GM23338 (cell line): ENCODE measurements around the gene SPAG16. TPM values are rescaled to one million over a fixed set of nuclear protein-coding genes. Genes with fewer than 3 reads are reported as not detected.

ENCODE experiments used
- ATAC-seq: fragments of 200-7000 bp; cut with Tn5 transposase; 3 replicates; pipeline ENCODE4 v1.9.1; 2020
- DNase-seq: peaks from one replicate; pipeline ENCODE4 v3.0.0-alpha.2; 2015; ENCODE audit warnings: low spot score
- H2AFZ ChIP-seq: fragments of 200-600 bp; sonication (generic); 2 replicates; pipeline ENCODE4 v1.8.0; 2016; ENCODE audit warnings: antibody characterized with exemption, mild to moderate bottlenecking, moderate library complexity
- H3F3A ChIP-seq: fragments of 200-600 bp; sonication (generic); replicated peaks from 2 replicates; pipeline ENCODE4 v1.8.0; 2017; ENCODE audit warnings: antibody characterized with exemption, mixed run types, low read depth
- H3K27ac ChIP-seq: fragments of 200-600 bp; sonication (generic); 2 replicates; pipeline ENCODE4 v1.6.1; 2016; ENCODE audit warnings: low read depth
- H3K27me3 ChIP-seq: fragments of 200-600 bp; sonication (generic); 2 replicates; pipeline ENCODE4 v1.8.0; 2016; ENCODE audit warnings: mild to moderate bottlenecking, mixed run types, moderate library complexity; ENCODE audit not compliant: insufficient read depth
- H3K36me3 ChIP-seq: fragments of 200-600 bp; sonication (generic); 2 replicates; pipeline ENCODE4 v1.8.0; 2016; ENCODE audit warnings: mild to moderate bottlenecking; ENCODE audit not compliant: insufficient read depth
- H3K4me1 ChIP-seq: fragments of 200-600 bp; sonication (generic); 2 replicates; pipeline ENCODE4 v1.8.0; 2016; ENCODE audit warnings: mild to moderate bottlenecking, moderate library complexity; ENCODE audit not compliant: insufficient read depth
- H3K4me2 ChIP-seq: fragments of 200-600 bp; sonication (generic); 2 replicates; pipeline ENCODE4 v1.7.1; 2017; ENCODE audit warnings: mixed run types
- H3K4me3 ChIP-seq: fragments of 200-600 bp; sonication (generic); 2 replicates; pipeline ENCODE4 v1.6.1; 2016; ENCODE audit warnings: mixed run types
- H3K79me2 ChIP-seq: fragments of 200-600 bp; sonication (generic); replicated peaks from 2 replicates; pipeline ENCODE4 v1.8.0; 2017; ENCODE audit warnings: mild to moderate bottlenecking; ENCODE audit not compliant: insufficient read depth
- H3K9me2 ChIP-seq: fragments of 200-600 bp; sonication (generic); 2 replicates; pipeline ENCODE4 v1.8.0; 2017; ENCODE audit not compliant: insufficient read depth
- H4K20me1 ChIP-seq: fragments of 200-600 bp; sonication (generic); replicated peaks from 2 replicates; pipeline ENCODE4 v1.8.0; 2017; ENCODE audit warnings: mild to moderate bottlenecking; ENCODE audit not compliant: insufficient read depth
- H3K27ac Mint-ChIP-seq: 2 replicates; pipeline ENCODE4 v1.8.0; 2020; ENCODE audit warnings: inconsistent platforms, mild to moderate bottlenecking, moderate library complexity, mixed read lengths
- H3K27me3 Mint-ChIP-seq: 3 replicates; pipeline ENCODE4 v1.8.0; 2022; ENCODE audit warnings: low read depth, mild to moderate bottlenecking, moderate library complexity, mixed read lengths, inconsistent platforms; ENCODE audit not compliant: insufficient read depth, poor library complexity
- H3K36me3 Mint-ChIP-seq: 3 replicates; pipeline ENCODE4 v1.8.0; 2021; ENCODE audit warnings: low read depth, mild to moderate bottlenecking, inconsistent platforms, moderate library complexity, mixed read lengths
- H3K4me1 Mint-ChIP-seq: 3 replicates; pipeline ENCODE4 v1.8.0; 2020; ENCODE audit warnings: mild to moderate bottlenecking, inconsistent platforms, mixed read lengths
- H3K4me3 Mint-ChIP-seq: 3 replicates; pipeline ENCODE4 v1.8.0; 2021; ENCODE audit warnings: moderate library complexity, mild to moderate bottlenecking, inconsistent platforms, mixed read lengths
- H3K9me3 Mint-ChIP-seq: 3 replicates; pipeline ENCODE4 v1.8.0; 2020; ENCODE audit warnings: moderate library complexity, mild to moderate bottlenecking, inconsistent platforms, mixed read lengths
- CREB1 ChIP-seq: fragments of 250-450 bp; sonication (Bioruptor Pico); IDR thresholded peaks from 2 replicates; pipeline ENCODE4 v1.5.0; 2020; ENCODE audit warnings: low read depth, mild to moderate bottlenecking, moderate library complexity
- EZH2 ChIP-seq: fragments of 200-600 bp; sonication (generic); IDR thresholded peaks from one replicate; pipeline ENCODE4 v1.8.0; 2017; ENCODE audit warnings: antibody characterized with exemption, mild to moderate bottlenecking, low read depth; ENCODE audit not compliant: unreplicated experiment
- EZH2phosphoT487 ChIP-seq: fragments of 200-600 bp; sonication (generic); IDR thresholded peaks from one replicate; pipeline ENCODE4 v1.8.1; 2018; ENCODE audit warnings: antibody characterized with exemption; ENCODE audit not compliant: unreplicated experiment
- JUNB ChIP-seq: IDR thresholded peaks from one replicate; pipeline ENCODE4 v1.6.1; 2016; ENCODE audit warnings: antibody characterized with exemption; ENCODE audit not compliant: unreplicated experiment
- POLR2AphosphoS5 ChIP-seq: IDR thresholded peaks from 2 replicates; pipeline ENCODE4 v1.6.1; 2016; ENCODE audit warnings: antibody characterized with exemption, low read depth
- ZNF114 ChIP-seq: fragments of 250-450 bp; sonication (Bioruptor Pico); IDR thresholded peaks from 2 replicates; pipeline ENCODE4 v1.5.0; 2020; ENCODE audit warnings: mild to moderate bottlenecking, moderate library complexity
- ZNF331 ChIP-seq: fragments of 250-450 bp; sonication (Bioruptor Pico); IDR thresholded peaks from 2 replicates; pipeline ENCODE4 v1.5.0; 2020; ENCODE audit warnings: low read depth, mild to moderate bottlenecking, moderate library complexity
- polyA plus RNA-seq: library from polyadenylated mRNA; unstranded; fragments of >200 nt; fragmentation: Nextera tagmentation; extraction: Ambion mirVana; gene quantifications from 2 replicates; pipeline ENCODE4 v1.2.1, GENCODE V29; 2016
- total RNA-seq: library from RNA; depleted of rRNA; stranded (reverse); fragments of >200 nt; shearing (Covaris generic); gene quantifications from 2 replicates; pipeline ENCODE4 v1.2.3, GENCODE V29; 2014
- TF ChIP-seq, protein P1 (sequence below), 2 experiments: fragments of 200-600 bp in 1 of 2; sonication (generic) in 1 of 2; conservative IDR thresholded peaks; 2 replicates each; pipeline versions ENCODE4 v1.5.1 to v1.6.1; 2016 to 2017; ENCODE audit warnings: antibody characterized with exemption in 2 of 2, low read depth in 2 of 2, mild to moderate bottlenecking in 2 of 2, moderate library complexity in 1 of 2
- TF ChIP-seq, protein P2 (sequence below): IDR thresholded peaks from one replicate; pipeline ENCODE4 v1.6.1; 2018; ENCODE audit warnings: antibody characterized with exemption; ENCODE audit not compliant: unreplicated experiment
- TF ChIP-seq, protein P3 (sequence below): fragments of 250-450 bp; sonication (Bioruptor Pico); IDR thresholded peaks from 2 replicates; pipeline ENCODE4 v1.5.0; 2020; ENCODE audit warnings: mild to moderate bottlenecking, moderate library complexity

The SPAG16 gene
- total and polyA plus RNA-seq, 2 experiments from 2014 or later = 19.7 to 47.8 TPM

DNA sequence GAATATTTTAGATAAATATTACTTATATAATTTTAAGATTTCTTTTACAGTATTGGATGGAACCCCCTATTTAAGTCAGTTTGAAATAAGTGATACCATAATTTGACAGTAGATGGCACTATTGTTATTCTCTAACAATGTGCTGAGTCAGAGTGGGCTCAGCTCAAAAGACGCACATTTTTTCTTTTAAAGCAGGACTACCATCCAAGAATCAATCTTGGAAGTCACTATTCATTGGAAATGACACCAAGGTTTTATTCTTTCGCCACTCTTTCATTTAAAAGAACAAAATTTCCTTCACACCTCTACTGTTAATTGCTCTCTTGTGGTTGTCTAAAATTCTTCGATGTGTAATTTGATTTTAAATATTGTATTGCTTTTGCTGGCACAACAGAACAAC, 32.6 kb upstream of the SPAG16 start:
- Mint-ChIP-seq H3K4me3 (no peak overlapping the region), H3K4me1 (peaks cover 10% of the 10 kb centered on the region; the same call in 2 of the 3 replicates), H3K27me3 (no peaks in the 10 kb centered on the region), H3K36me3 (no peaks in the 10 kb centered on the region), H3K9me3 (no peaks in the 10 kb centered on the region), H3K27ac (peak overlapping the region; percentile 95)
- H3K27me3 ChIP-seq = no peaks in the 10 kb centered on the region
- H3K27ac ChIP-seq = no peak overlapping the region
- no peaks in the 10 kb centered on the region for H3F3A ChIP-seq
- no peaks in the 10 kb centered on the region for H3K9me2 ChIP-seq
- H3K79me2 ChIP-seq = no peaks in the 10 kb centered on the region
- no peaks in the 10 kb centered on the region for H4K20me1 ChIP-seq
- TF ChIP-seq, protein P1, sequence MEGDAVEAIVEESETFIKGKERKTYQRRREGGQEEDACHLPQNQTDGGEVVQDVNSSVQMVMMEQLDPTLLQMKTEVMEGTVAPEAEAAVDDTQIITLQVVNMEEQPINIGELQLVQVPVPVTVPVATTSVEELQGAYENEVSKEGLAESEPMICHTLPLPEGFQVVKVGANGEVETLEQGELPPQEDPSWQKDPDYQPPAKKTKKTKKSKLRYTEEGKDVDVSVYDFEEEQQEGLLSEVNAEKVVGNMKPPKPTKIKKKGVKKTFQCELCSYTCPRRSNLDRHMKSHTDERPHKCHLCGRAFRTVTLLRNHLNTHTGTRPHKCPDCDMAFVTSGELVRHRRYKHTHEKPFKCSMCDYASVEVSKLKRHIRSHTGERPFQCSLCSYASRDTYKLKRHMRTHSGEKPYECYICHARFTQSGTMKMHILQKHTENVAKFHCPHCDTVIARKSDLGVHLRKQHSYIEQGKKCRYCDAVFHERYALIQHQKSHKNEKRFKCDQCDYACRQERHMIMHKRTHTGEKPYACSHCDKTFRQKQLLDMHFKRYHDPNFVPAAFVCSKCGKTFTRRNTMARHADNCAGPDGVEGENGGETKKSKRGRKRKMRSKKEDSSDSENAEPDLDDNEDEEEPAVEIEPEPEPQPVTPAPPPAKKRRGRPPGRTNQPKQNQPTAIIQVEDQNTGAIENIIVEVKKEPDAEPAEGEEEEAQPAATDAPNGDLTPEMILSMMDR (conservative IDR thresholded peaks at IDR 0.05; ENCODE audit: low read depth in 2 of 2) = peak; percentile 70 to 75
- TF ChIP-seq ZNF331 (CRISPR knock-in tag) = no peak
- TF ChIP-seq, protein P2, sequence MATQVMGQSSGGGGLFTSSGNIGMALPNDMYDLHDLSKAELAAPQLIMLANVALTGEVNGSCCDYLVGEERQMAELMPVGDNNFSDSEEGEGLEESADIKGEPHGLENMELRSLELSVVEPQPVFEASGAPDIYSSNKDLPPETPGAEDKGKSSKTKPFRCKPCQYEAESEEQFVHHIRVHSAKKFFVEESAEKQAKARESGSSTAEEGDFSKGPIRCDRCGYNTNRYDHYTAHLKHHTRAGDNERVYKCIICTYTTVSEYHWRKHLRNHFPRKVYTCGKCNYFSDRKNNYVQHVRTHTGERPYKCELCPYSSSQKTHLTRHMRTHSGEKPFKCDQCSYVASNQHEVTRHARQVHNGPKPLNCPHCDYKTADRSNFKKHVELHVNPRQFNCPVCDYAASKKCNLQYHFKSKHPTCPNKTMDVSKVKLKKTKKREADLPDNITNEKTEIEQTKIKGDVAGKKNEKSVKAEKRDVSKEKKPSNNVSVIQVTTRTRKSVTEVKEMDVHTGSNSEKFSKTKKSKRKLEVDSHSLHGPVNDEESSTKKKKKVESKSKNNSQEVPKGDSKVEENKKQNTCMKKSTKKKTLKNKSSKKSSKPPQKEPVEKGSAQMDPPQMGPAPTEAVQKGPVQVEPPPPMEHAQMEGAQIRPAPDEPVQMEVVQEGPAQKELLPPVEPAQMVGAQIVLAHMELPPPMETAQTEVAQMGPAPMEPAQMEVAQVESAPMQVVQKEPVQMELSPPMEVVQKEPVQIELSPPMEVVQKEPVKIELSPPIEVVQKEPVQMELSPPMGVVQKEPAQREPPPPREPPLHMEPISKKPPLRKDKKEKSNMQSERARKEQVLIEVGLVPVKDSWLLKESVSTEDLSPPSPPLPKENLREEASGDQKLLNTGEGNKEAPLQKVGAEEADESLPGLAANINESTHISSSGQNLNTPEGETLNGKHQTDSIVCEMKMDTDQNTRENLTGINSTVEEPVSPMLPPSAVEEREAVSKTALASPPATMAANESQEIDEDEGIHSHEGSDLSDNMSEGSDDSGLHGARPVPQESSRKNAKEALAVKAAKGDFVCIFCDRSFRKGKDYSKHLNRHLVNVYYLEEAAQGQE = no peak
- TF ChIP-seq EZH2phosphoT487 = no peak
- TF ChIP-seq ZNF114 (CRISPR knock-in tag) = no peak
- TF ChIP-seq CREB1 (CRISPR knock-in tag) = no peak
- TF ChIP-seq POLR2AphosphoS5 = no peak
- ATAC-seq (peak; percentile 72), DNase-seq (peak; percentile 85)
- H3K4me3 ChIP-seq = no peak overlapping the region
- H3K36me3 ChIP-seq = no peaks in the 10 kb centered on the region
- H2AFZ ChIP-seq = no peak overlapping the region; the same call in 1 of the 2 replicates
- no peak overlapping the region for H3K4me2 ChIP-seq
- peaks cover 8% of the 10 kb centered on the region for H3K4me1 ChIP-seq

DNA sequence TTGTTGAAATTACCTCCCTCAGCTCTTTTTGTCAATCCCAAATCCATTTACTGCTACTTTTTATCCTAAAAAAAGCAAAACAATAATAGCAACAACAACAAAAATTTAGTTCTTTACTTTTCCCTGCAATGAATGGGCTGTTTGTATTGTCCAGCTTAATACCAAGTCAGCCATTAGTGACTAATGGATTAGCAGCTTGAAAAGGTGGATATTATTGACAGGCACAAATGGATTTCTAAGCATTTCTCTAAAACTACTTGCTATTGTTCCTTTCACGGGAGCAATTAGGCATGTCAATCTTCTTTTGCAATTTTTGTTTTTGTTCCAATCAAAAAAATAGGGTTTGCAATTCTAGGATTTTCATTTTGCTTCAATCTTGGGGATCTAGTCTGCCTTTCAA, 32.1 kb upstream of the SPAG16 start:
- ATAC-seq = no peak
- no peaks in the 10 kb centered on the region for H3K27me3 Mint-ChIP-seq
- H3K9me3 Mint-ChIP-seq = no peaks in the 10 kb centered on the region
- peaks cover 8% of the 10 kb centered on the region for H3K4me1 ChIP-seq
- H3F3A ChIP-seq = no peaks in the 10 kb centered on the region
- H3K27me3 ChIP-seq = no peaks in the 10 kb centered on the region
- DNase-seq = no peak
- H3K36me3 Mint-ChIP-seq = no peaks in the 10 kb centered on the region
- no peaks in the 10 kb centered on the region for H3K36me3 ChIP-seq
- no peak overlapping the region for H3K4me3 ChIP-seq
- no peaks in the 10 kb centered on the region for H3K9me2 ChIP-seq
- no peaks in the 10 kb centered on the region for H4K20me1 ChIP-seq
- no peaks in the 10 kb centered on the region for H3K79me2 ChIP-seq
- peaks cover 10% of the 10 kb centered on the region; the same call in 2 of the 3 replicates for H3K4me1 Mint-ChIP-seq
- peak overlapping the region; percentile 95 for H3K27ac Mint-ChIP-seq
- H3K4me2 ChIP-seq = no peak overlapping the region
- H3K4me3 Mint-ChIP-seq = no peak overlapping the region
- H2AFZ ChIP-seq = no peak overlapping the region; the same call in 1 of the 2 replicates
- H3K27ac ChIP-seq = no peak overlapping the region
- TF ChIP-seq JUNB = no peak
- TF ChIP-seq, protein P3, sequence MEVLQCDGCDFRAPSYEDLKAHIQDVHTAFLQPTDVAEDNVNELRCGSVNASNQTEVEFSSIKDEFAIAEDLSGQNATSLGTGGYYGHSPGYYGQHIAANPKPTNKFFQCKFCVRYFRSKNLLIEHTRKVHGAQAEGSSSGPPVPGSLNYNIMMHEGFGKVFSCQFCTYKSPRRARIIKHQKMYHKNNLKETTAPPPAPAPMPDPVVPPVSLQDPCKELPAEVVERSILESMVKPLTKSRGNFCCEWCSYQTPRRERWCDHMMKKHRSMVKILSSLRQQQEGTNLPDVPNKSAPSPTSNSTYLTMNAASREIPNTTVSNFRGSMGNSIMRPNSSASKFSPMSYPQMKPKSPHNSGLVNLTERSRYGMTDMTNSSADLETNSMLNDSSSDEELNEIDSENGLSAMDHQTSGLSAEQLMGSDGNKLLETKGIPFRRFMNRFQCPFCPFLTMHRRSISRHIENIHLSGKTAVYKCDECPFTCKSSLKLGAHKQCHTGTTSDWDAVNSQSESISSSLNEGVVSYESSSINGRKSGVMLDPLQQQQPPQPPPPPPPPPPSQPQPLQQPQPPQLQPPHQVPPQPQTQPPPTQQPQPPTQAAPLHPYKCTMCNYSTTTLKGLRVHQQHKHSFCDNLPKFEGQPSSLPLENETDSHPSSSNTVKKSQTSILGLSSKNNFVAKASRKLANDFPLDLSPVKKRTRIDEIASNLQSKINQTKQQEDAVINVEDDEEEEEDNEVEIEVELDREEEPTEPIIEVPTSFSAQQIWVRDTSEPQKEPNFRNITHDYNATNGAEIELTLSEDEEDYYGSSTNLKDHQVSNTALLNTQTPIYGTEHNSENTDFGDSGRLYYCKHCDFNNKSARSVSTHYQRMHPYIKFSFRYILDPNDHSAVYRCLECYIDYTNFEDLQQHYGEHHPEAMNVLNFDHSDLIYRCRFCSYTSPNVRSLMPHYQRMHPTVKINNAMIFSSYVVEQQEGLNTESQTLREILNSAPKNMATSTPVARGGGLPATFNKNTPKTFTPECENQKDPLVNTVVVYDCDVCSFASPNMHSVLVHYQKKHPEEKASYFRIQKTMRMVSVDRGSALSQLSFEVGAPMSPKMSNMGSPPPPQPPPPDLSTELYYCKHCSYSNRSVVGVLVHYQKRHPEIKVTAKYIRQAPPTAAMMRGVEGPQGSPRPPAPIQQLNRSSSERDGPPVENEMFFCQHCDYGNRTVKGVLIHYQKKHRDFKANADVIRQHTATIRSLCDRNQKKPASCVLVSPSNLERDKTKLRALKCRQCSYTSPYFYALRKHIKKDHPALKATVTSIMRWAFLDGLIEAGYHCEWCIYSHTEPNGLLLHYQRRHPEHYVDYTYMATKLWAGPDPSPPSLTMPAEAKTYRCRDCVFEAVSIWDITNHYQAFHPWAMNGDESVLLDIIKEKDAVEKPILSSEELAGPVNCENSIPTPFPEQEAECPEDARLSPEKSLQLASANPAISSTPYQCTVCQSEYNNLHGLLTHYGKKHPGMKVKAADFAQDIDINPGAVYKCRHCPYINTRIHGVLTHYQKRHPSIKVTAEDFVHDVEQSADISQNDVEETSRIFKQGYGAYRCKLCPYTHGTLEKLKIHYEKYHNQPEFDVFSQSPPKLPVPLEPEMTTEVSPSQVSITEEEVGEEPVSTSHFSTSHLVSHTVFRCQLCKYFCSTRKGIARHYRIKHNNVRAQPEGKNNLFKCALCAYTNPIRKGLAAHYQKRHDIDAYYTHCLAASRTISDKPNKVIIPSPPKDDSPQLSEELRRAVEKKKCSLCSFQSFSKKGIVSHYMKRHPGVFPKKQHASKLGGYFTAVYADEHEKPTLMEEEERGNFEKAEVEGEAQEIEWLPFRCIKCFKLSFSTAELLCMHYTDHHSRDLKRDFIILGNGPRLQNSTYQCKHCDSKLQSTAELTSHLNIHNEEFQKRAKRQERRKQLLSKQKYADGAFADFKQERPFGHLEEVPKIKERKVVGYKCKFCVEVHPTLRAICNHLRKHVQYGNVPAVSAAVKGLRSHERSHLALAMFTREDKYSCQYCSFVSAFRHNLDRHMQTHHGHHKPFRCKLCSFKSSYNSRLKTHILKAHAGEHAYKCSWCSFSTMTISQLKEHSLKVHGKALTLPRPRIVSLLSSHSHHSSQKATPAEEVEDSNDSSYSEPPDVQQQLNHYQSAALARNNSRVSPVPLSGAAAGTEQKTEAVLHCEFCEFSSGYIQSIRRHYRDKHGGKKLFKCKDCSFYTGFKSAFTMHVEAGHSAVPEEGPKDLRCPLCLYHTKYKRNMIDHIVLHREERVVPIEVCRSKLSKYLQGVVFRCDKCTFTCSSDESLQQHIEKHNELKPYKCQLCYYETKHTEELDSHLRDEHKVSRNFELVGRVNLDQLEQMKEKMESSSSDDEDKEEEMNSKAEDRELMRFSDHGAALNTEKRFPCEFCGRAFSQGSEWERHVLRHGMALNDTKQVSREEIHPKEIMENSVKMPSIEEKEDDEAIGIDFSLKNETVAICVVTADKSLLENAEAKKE (CRISPR knock-in tag) = no peak
- TF ChIP-seq CREB1 (CRISPR knock-in tag) = no peak
- TF ChIP-seq EZH2 = no peak
